Parathyroid adenoma (tissue), 2 donors: ENCODE results near the gene PRKN.

ENCODE experiments used
- H2AFZ ChIP-seq: fragments of 300-600 bp; sonication (generic); one replicate; pipeline ENCODE4 v1.7.0; 2017; ENCODE audit warnings: antibody characterized with exemption, mild to moderate bottlenecking
- H3K27ac ChIP-seq: fragments of 300-600 bp; sonication (generic); one replicate; pipeline ENCODE4 v1.7.0; 2017
- H3K27me3 ChIP-seq: fragments of 300-600 bp; sonication (generic); one replicate; pipeline ENCODE4 v1.7.0; 2017; ENCODE audit warnings: low read length; ENCODE audit not compliant: control insufficient read depth, insufficient read depth
- H3K36me3 ChIP-seq: fragments of 300-600 bp; sonication (generic); one replicate; pipeline ENCODE4 v1.7.0; 2017; ENCODE audit warnings: low read length; ENCODE audit not compliant: control insufficient read depth, insufficient read depth
- H3K4me1 ChIP-seq: fragments of 300-600 bp; sonication (generic); one replicate; pipeline ENCODE4 v1.7.0; 2017; ENCODE audit warnings: control low read depth
- H3K4me2 ChIP-seq: fragments of 300-600 bp; sonication (generic); one replicate; pipeline ENCODE4 v1.7.0; 2017; ENCODE audit warnings: low read length
- H3K4me3 ChIP-seq: fragments of 300-600 bp; sonication (generic); one replicate; pipeline ENCODE4 v1.7.0; 2017; ENCODE audit warnings: low read depth, low read length
- H3K79me2 ChIP-seq: fragments of 300-600 bp; sonication (generic); one replicate; pipeline ENCODE4 v1.7.0; 2017; ENCODE audit warnings: control low read depth
- H3K9ac ChIP-seq: fragments of 300-600 bp; sonication (generic); one replicate; pipeline ENCODE4 v1.7.0; 2017; ENCODE audit warnings: mild to moderate bottlenecking
- H3K9me3 ChIP-seq: fragments of 300-600 bp; sonication (generic); one replicate; pipeline ENCODE4 v1.7.0; 2017; ENCODE audit warnings: low read length; ENCODE audit not compliant: control insufficient read depth
- CTCF ChIP-seq: fragments of 300-600 bp; sonication (generic); IDR thresholded peaks from one replicate; pipeline ENCODE4 v1.7.0; 2017; ENCODE audit warnings: antibody characterized with exemption, mild to moderate bottlenecking
- donor health status: primary hyperparathyroidism.

The PRKN gene

GRCh38 chr6:161508341-161508740 is 1219.2 kb downstream of the PRKN start:
- Histone ChIP-seq H3K27me3 (no peaks in the 10 kb centered on the region), H3K79me2 (no peaks in the 10 kb centered on the region), H3K4me2 (no peak overlapping the region), H3K4me1 (no peaks in the 10 kb centered on the region), H2AFZ (no peak overlapping the region), H3K9me3 (no peaks in the 10 kb centered on the region), H3K9ac (no peak overlapping the region), H3K4me3 (no peak overlapping the region), H3K27ac (no peak overlapping the region), H3K36me3 (no peaks in the 10 kb centered on the region)
- no peak for TF ChIP-seq CTCF

DNA sequence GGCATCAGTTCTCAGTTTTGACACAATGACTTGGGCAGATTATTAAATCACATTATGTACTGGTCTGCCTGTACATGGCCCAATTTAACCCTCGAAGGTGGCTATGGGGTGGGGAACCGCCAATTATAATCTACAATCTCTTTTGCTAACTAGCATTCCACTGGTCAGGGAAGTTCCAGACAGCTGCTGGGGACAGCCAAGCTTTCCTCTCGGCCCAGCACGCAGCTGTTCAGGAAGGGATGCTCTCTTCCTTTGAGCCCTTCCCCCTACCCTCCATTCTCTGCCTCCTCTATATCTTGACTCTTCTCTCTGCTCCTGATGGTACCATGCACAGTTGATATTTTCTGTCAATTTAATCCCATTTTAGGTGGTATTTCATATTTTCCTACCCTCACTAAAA is 1220.2 kb downstream of the PRKN start:
- Histone ChIP-seq H3K36me3 (no peaks in the 10 kb centered on the region), H3K4me1 (no peaks in the 10 kb centered on the region), H3K4me3 (no peak overlapping the region), H3K27me3 (no peaks in the 10 kb centered on the region), H3K9ac (no peak overlapping the region), H3K79me2 (no peaks in the 10 kb centered on the region), H3K9me3 (no peaks in the 10 kb centered on the region), H3K4me2 (no peak overlapping the region), H2AFZ (no peak overlapping the region), H3K27ac (no peak overlapping the region)
- TF ChIP-seq CTCF: no peak

DNA sequence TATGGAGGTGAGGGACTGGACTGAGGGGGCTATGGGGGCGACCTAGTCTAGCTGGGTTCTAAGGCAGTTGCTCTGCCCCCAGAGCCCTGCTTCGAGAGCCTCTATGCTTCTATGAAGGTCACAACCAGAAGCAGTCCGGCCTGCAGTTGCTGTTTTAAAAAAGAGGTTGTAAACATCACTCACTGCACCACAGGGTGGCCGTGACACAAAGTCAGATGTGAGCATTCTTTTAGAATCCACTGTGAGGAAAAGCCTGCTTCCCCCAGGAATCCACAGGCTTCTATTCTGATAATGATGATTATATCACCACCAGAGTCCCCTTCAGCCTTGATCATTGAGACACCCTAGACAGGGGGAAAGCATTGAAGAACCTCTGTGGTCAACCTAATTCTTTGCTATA is 1224.0 kb downstream of the PRKN start:
- Histone ChIP-seq H3K4me3 (no peak overlapping the region), H3K79me2 (no peaks in the 10 kb centered on the region), H3K9me3 (no peaks in the 10 kb centered on the region), H3K27me3 (no peaks in the 10 kb centered on the region), H3K4me1 (no peaks in the 10 kb centered on the region), H3K36me3 (no peaks in the 10 kb centered on the region), H3K4me2 (no peak overlapping the region), H3K27ac (no peak overlapping the region), H2AFZ (no peak overlapping the region), H3K9ac (no peak overlapping the region)
- no peak for TF ChIP-seq CTCF

GRCh38 chr6:161498881-161499280 is 1228.7 kb downstream of the PRKN start:
- Histone ChIP-seq H3K79me2 (no peaks in the 10 kb centered on the region), H3K27ac (no peak overlapping the region), H3K36me3 (no peaks in the 10 kb centered on the region), H3K4me2 (no peak overlapping the region), H3K27me3 (no peaks in the 10 kb centered on the region), H2AFZ (no peak overlapping the region), H3K4me3 (no peak overlapping the region), H3K9me3 (no peaks in the 10 kb centered on the region), H3K4me1 (no peaks in the 10 kb centered on the region), H3K9ac (no peak overlapping the region)
- TF ChIP-seq CTCF: no peak

GRCh38 chr6:161498359-161498758 is 1229.2 kb downstream of the PRKN start:
- Histone ChIP-seq H3K4me1 (no peaks in the 10 kb centered on the region), H3K4me2 (no peak overlapping the region), H3K9ac (no peak overlapping the region), H2AFZ (no peak overlapping the region), H3K27me3 (no peaks in the 10 kb centered on the region), H3K27ac (no peak overlapping the region), H3K79me2 (no peaks in the 10 kb centered on the region), H3K4me3 (no peak overlapping the region), H3K9me3 (no peaks in the 10 kb centered on the region), H3K36me3 (no peaks in the 10 kb centered on the region)
- TF ChIP-seq CTCF: no peak
